NCI-H1092 (cell line): ENCODE measurements around the gene TNFSF12.

Experiments used
- DNase-seq: peaks from one replicate; lab custom pipeline; 2025; lab: John Stamatoyannopoulos, UW

The TNFSF12 gene, protein sequence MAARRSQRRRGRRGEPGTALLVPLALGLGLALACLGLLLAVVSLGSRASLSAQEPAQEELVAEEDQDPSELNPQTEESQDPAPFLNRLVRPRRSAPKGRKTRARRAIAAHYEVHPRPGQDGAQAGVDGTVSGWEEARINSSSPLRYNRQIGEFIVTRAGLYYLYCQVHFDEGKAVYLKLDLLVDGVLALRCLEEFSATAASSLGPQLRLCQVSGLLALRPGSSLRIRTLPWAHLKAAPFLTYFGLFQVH

DNA sequence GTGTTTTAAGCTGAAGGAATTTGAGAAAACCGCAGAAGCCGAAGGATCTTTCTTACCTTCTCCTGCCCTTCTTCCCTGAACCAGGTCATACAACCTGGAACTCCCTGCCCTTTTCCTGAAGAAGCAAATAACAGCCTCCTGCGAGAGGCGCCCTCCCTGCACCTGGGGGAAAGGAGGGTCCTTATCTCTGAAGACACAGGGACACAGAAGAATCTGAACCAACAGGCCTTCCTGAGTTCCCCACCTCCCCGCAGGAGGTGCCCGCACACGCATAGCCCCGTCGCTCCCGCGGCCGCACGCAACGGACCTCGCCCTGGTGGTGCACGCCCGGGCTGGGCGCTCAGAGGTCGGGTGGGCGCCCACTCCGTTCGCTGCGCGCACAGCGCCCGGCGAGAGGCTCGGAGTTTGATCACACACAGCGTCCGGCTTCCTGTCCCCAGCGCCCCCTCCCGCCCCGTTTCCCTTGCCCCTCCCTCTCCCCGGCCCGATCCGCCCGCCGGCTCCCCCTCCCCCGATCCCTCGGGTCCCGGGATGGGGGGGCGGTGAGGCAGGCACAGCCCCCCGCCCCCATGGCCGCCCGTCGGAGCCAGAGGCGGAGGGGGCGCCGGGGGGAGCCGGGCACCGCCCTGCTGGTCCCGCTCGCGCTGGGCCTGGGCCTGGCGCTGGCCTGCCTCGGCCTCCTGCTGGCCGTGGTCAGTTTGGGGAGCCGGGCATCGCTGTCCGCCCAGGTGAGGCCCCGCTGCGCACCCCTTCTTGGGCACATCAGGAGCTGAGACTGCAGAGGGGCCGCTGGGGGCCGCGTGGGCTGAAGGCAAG lies at the start of gene TNFSF12:
TNFSF12 (plus strand) TSS at position 474 of the 816 bp plus-strand sequence; CDS start at position 570, 96 bp downstream.
- no peak for DNase-seq

DNA sequence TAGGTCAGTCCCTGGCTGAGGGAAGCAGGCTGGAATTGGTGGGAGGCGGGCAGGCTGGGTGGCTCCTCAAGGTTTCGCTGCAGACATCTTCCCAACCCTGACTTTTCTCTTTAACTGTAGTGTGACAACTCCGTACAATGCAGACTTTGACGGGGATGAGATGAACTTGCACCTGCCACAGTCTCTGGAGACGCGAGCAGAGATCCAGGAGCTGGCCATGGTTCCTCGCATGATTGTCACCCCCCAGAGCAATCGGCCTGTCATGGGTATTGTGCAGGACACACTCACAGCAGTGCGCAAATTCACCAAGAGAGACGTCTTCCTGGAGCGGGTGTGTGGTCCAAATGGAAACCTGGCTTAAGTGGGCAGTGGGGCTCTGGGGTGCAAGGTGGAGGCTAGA lies 49.7 kb upstream of the TNFSF12 start:
- no peak for DNase-seq

GRCh38 chr17:7501729-7502128 lies 47.1 kb upstream of the TNFSF12 start:
- DNase-seq = no peak

- DNase-seq = no peak
These were observed 46.5 kb upstream of the TNFSF12 start for GRCh38 chr17:7502171-7502847.

DNA sequence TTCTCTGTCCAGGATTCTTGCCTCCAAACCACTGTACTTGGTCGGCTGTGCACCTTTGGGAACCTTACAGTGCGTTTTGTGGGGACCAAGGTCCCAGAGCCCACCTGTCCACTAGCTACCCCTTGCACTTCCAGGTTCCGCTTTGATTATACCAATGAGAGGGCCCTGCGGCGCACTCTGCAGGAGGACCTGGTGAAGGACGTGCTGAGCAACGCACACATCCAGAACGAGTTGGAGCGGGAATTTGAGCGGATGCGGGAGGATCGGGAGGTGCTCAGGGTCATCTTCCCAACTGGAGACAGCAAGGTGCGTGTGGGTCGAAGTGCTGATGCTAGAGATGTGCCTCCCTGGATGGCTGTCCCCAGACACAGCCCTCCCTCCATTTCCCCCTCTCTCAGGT lies 45.9 kb upstream of the TNFSF12 start:
- DNase-seq = no peak

- no peak for DNase-seq
These were observed 45.3 kb upstream of the TNFSF12 start for GRCh38 chr17:7503521-7503920.

DNA sequence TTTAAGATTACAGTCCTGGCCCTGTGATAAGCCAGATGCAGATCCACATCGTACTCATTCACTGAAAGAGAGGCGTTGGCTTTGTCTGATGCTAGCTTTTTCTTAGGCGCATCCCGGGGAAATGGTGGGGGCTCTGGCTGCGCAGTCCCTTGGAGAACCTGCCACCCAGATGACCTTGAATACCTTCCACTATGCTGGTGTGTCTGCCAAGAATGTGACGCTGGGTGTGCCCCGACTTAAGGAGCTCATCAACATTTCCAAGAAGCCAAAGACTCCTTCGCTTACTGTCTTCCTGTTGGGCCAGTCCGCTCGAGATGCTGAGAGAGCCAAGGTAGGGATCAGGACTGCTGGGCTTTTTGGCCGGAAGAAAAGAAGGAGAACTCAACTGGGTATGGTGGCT lies 40.7 kb upstream of the TNFSF12 start:
- no peak for DNase-seq

DNA sequence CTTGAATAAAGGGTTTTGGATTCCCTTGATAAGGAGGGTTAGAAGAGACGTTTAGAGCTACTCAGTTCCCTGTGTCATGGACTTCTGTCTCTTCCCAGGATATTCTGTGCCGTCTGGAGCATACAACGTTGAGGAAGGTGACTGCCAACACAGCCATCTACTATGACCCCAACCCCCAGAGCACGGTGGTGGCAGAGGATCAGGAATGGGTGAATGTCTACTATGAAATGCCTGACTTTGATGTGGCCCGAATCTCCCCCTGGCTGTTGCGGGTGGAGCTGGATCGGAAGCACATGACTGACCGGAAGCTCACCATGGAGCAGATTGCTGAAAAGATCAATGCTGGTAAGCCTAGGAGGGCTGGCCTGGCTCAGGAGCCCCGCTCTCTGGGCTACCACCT lies 40.0 kb upstream of the TNFSF12 start:
- no peak for DNase-seq

DNA sequence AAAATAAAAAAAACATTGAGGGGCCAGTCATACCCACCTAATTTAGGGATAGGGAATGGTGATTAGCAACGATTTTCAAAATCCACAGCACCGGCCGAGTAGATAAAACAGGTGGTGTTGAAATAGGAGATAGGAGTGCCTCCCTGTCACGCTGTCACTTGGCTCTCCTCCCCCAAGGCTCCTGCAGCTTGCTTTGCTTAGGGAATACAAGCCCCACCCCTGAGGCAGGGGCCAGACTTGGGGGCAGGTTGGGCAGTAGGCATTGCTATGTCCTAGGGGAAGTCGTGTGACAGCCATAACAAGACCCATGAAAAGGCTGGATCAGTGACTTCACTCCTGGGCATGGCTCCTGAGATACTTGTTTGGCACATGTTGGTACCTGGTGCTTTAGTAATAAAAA lies 38.9 kb upstream of the TNFSF12 start:
- no peak for DNase-seq

GRCh38 chr17:7511108-7511507 lies 37.8 kb upstream of the TNFSF12 start:
- DNase-seq = no peak

DNA sequence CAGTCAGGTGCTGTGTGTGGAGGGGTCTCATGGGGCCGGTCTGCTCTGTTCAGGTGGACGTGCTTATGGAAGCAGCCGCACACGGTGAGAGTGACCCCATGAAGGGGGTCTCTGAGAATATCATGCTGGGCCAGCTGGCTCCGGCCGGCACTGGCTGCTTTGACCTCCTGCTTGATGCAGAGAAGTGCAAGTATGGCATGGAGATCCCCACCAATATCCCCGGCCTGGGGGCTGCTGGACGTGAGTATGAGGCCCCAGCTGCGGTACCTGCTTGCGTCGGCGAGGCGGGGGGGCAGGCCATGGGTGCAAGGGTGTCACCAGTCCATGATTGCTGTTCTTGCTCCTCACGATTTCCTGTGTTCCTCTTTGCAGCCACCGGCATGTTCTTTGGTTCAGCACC lies 36.8 kb upstream of the TNFSF12 start:
- no peak for DNase-seq

DNA sequence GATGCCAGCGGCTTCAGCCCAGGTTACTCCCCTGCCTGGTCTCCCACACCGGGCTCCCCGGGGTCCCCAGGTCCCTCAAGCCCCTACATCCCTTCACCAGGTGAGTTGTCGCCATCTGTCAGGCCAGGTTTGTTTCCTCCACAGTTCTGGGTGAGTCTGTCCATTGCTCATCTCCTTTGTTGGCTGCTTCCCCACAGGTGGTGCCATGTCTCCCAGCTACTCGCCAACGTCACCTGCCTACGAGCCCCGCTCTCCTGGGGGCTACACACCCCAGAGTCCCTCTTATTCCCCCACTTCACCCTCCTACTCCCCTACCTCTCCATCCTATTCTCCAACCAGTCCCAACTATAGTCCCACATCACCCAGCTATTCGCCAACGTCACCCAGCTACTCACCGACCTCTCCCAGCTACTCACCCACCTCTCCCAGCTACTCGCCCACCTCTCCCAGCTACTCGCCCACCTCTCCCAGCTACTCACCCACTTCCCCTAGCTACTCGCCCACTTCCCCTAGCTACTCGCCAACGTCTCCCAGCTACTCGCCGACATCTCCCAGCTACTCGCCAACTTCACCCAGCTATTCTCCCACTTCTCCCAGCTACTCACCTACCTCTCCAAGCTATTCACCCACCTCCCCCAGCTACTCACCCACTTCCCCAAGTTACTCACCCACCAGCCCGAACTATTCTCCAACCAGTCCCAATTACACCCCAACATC lies 35.9 kb upstream of the TNFSF12 start:
- no peak for DNase-seq

- no peak for DNase-seq
These were observed 34.9 kb upstream of the TNFSF12 start for GRCh38 chr17:7513850-7514419.

- no peak for DNase-seq
These were observed 32.8 kb upstream of the TNFSF12 start for GRCh38 chr17:7515911-7516610.

DNA sequence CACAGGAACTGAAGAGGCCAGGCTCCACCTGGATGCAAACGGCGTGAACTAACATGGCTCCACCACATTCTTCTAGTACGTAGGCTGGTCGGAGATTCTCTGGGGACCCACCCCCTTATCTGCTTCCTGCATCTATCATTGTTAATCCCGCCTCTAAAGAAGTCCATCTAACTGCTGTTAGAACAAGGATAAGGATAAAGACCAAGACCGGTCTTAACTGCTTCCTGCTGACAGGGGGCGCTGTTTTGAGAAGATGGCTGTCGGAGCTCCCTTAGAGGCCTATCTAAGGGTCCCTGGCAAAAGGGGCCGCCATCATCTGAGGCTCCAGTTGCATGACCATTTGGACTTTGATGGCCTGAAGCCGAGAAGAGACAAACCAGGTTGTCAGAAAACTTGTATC lies 25.8 kb upstream of the TNFSF12 start:
- DNase-seq = no peak

- DNase-seq = no peak
These were observed 20.0 kb upstream of the TNFSF12 start for GRCh38 chr17:7528842-7529241.

- DNase-seq = no peak
These were observed 18.6 kb upstream of the TNFSF12 start for GRCh38 chr17:7530023-7530900.

DNA sequence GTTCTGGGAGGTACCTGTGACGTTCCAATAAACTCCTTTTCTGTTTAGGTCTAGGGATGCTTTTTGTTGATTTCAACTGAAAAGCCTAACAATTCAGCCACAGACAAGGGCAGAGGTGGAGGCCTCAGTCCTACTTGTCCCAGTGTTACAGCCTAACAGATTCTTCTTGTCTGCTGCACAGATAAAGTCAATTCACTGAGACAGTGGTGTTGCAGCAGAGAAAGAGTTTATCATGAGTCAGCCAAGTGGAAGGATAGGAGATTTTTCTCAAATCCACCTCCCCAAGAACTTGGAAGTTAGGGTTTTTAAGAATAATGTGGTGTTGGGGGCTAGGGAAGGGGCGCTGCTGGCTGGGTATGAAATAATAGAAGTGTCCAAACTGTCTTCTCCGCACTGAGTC lies 10.8 kb upstream of the TNFSF12 start:
- no peak for DNase-seq

- no peak for DNase-seq
These were observed 9.8 kb upstream of the TNFSF12 start for GRCh38 chr17:7538891-7539545.

DNA sequence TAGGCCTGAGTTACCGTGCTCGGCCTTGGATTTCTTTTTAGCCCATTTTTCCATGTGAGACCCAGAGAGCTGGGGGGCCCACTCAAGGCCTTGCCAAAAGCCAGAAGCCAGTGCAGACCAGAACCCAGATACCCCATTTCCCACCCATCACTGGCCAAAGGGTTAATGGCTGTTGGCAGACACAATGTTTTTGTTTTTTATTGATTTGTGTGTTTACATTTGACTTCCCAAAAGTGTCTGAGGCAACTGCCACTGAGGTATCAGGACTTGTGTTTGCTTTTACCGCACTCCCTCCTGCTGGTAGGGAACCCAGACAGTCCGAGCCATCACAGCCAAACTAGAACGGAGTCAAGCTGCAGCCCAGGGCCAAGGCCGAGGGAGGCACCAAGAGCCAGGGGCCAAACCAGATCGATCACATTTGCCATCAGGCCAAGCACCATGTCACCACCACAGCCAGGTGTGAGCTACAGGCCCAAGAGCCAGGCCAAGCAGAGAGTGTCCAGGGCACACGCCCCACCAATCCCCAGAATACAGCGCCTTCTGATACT lies 7.7 kb upstream of the TNFSF12 start:
- DNase-seq = no peak
